K562 (cell line): ENCODE results near the gene NBEA. TPM values are rescaled to one million over a fixed set of nuclear protein-coding genes. Genes with fewer than 3 reads are reported as not detected.
A peak's percentile ranks its signal among the peaks of the same experiment; 100 is the strongest.

Experiments
- ATAC-seq: fragments of 200-7000 bp; cut with Tn5 transposase; 3 replicates; pipeline ENCODE4 v1.9.1; 2020; ENCODE audit warnings: moderate library complexity
- BruUV-seq: library from RNA; stranded (reverse); fragments of 400-500 nt; replicated peaks from 2 replicates; lab custom pipeline; 2021; lab: Mats Ljungman, UMichigan
- CTCF ChIA-PET: fragments of 300-600 bp; formaldehyde crosslinking; extraction: SDS; loops from one replicate; lab custom pipeline; 2021; ENCODE audit warnings: low intra/inter-chr PET ratio; lab: Yijun Ruan, JAX
- POLR2A ChIA-PET: fragments of 300-600, 350-650 bp; sonication (Branson Sonifier 250); formaldehyde crosslinking; extraction: SDS; loops from one replicate; lab custom pipeline; 2021; ENCODE audit warnings: antibody characterized with exemption, inconsistent platforms; lab: Yijun Ruan, JAX
- DNase-seq, 4 experiments: peaks; one replicate each; pipeline versions ENCODE4 v3.0.0 to v3.0.0-alpha.2; 2011 to 2018; ENCODE audit warnings: low spot score in 3 of 4, mixed read lengths in 3 of 4; ENCODE audit errors: extremely low read depth in 1 of 4
- FAIRE-seq: peaks from 2 replicates; lab custom pipeline; 2011; peaks lifted over from hg19 to GRCh38; lab: Jason Lieb, UNC
- H2AFZ ChIP-seq: 2 replicates; pipeline ENCODE4 v1.6.0; 2011; ENCODE audit warnings: low read depth, low read length, control low read depth, inconsistent platforms
- H3K27ac ChIP-seq: fragments of 200-600 bp; 3 replicates; pipeline ENCODE4 v1.8.0; 2011; ENCODE audit warnings: low read depth, mild to moderate bottlenecking, control low read depth, inconsistent platforms, low read length, moderate library complexity, mixed read lengths; ENCODE audit errors: extremely low read depth
- H3K27me3 ChIP-seq, 2 experiments: fragments of 300-600 bp in 1 of 2; 2 replicates in 1 of 2; 3 replicates in 1 of 2; pipeline versions ENCODE4 v1.6.0 to v1.8.0; 2011; ENCODE audit warnings: inconsistent platforms in 2 of 2, low read length in 2 of 2, mild to moderate bottlenecking in 1 of 2, mixed read lengths in 1 of 2, moderate library complexity in 1 of 2; ENCODE audit not compliant: control insufficient read depth in 2 of 2, insufficient read depth in 2 of 2
- H3K36me3 ChIP-seq: fragments of 300-600 bp; 3 replicates; pipeline ENCODE4 v1.8.0; 2011; ENCODE audit warnings: mild to moderate bottlenecking, low read length, inconsistent platforms; ENCODE audit not compliant: control insufficient read depth, insufficient read depth
- H3K4me1 ChIP-seq, 2 experiments: fragments of 200-600 bp in 1 of 2; replicated peaks in 1 of 2; 2 replicates in 1 of 2; 3 replicates in 1 of 2; pipeline versions ENCODE4 v1.5.1 to v1.8.0; 2011; ENCODE audit warnings: inconsistent platforms in 2 of 2, low read length in 2 of 2, mild to moderate bottlenecking in 1 of 2, mixed read lengths in 1 of 2, moderate library complexity in 1 of 2; ENCODE audit not compliant: control insufficient read depth in 2 of 2, insufficient read depth in 2 of 2
- H3K4me2 ChIP-seq: 2 replicates; pipeline ENCODE4 v1.6.1; 2011; ENCODE audit warnings: low read length, control low read depth, inconsistent platforms, mixed read lengths; ENCODE audit not compliant: insufficient read depth
- H3K4me3 ChIP-seq: fragments of 200-600 bp; sonication (generic), shearing (Covaris generic); 2 replicates; pipeline ENCODE4 v1.5.1; 2016; ENCODE audit warnings: control low read depth, inconsistent platforms
- H3K79me2 ChIP-seq: fragments of 200-600 bp; 3 replicates; pipeline ENCODE4 v1.8.0; 2011; ENCODE audit warnings: low read length, inconsistent platforms; ENCODE audit not compliant: control insufficient read depth, insufficient read depth
- H3K9ac ChIP-seq, 2 experiments: 2 replicates each; pipeline versions ENCODE4 v1.6.0 to v1.6.1; 2011; ENCODE audit warnings: low read depth in 2 of 2, low read length in 2 of 2, control low read depth in 1 of 2, inconsistent platforms in 1 of 2, mild to moderate bottlenecking in 1 of 2, mixed read lengths in 1 of 2; ENCODE audit not compliant: insufficient read depth in 1 of 2
- H3K9me1 ChIP-seq: one replicate; pipeline ENCODE4 v1.6.0; 2011; ENCODE audit warnings: inconsistent platforms, mild to moderate bottlenecking, low read length, moderate library complexity; ENCODE audit not compliant: control insufficient read depth, insufficient read depth
- H3K9me3 ChIP-seq: replicated peaks from 2 replicates; pipeline ENCODE4 v1.5.1; 2011; ENCODE audit warnings: low read depth, low read length, inconsistent platforms; ENCODE audit not compliant: control insufficient read depth, insufficient read depth
- H4K20me1 ChIP-seq: replicated peaks from 2 replicates; pipeline ENCODE4 v1.6.1; 2011; ENCODE audit warnings: low read length, inconsistent platforms, mixed read lengths; ENCODE audit not compliant: control insufficient read depth, insufficient read depth
- CEBPG ChIP-seq, 3 experiments: fragments of 200-800 bp in 1 of 3; sonication (Bioruptor generic) in 1 of 3; sonication (generic) in 1 of 3; formaldehyde crosslinking in 1 of 3; IDR thresholded peaks in 2 of 3; conservative IDR thresholded peaks in 1 of 3; 2 replicates each; pipeline versions ENCODE4 v1.6.1 to v1.8.0; 2016 to 2022; ENCODE audit warnings: missing compliant biosample characterization in 2 of 3, missing genetic modification characterization in 2 of 3, mild to moderate bottlenecking in 1 of 3, missing genetic modification reagents in 1 of 3
- LCOR ChIP-seq: sonication (generic); formaldehyde crosslinking; IDR thresholded peaks from 2 replicates; pipeline ENCODE4 v1.8.0; 2022; ENCODE audit warnings: mild to moderate bottlenecking, missing genetic modification reagents
- NFRKB ChIP-seq: fragments of 450-650 bp; IDR thresholded peaks from 2 replicates; pipeline ENCODE4 v1.6.1; 2016; ENCODE audit warnings: low read depth
- STAT5B ChIP-seq: fragments of 250-450 bp; sonication (Bioruptor Pico); IDR thresholded peaks from 2 replicates; pipeline ENCODE4 v1.8.0; 2021; ENCODE audit warnings: mild to moderate bottlenecking, inconsistent platforms
- TCF7L2 ChIP-seq: fragments of 150-350 bp; IDR thresholded peaks from 2 replicates; pipeline ENCODE4 v1.6.1; 2016; ENCODE audit warnings: low read depth, mild to moderate bottlenecking, low read length, moderate library complexity
- XRCC3 ChIP-seq: fragments of 450-650 bp; IDR thresholded peaks from 2 replicates; pipeline ENCODE4 v1.6.1; 2017; ENCODE audit warnings: mild to moderate bottlenecking, moderate library complexity
- ZKSCAN3 ChIP-seq: fragments of 250-450 bp; sonication (Bioruptor Pico); IDR thresholded peaks from 2 replicates; pipeline ENCODE4 v1.4.0; 2020
- WGBS: fragments of 100-300 bp; shearing (Covaris generic); methylation state at CpG from one replicate; pipeline ENCODE4 v1.1.6; 2016; ENCODE audit warnings: low coverage, mixed read lengths; ENCODE audit not compliant: insufficient coverage; ENCODE audit errors: missing lambda C conversion rate; 5-methylcytosine and 5-hydroxymethylcytosine counted together
- in situ Hi-C: fragments of 300-500 bp; cut with MboI; formaldehyde crosslinking; loops from 4 replicates; pipeline ENCODE4 v1.15.0; 2018; ENCODE audit warnings: inconsistent platforms, mixed read lengths
- intact Hi-C: fragments of 100-400 bp; cut with micrococcal nuclease; formaldehyde crosslinking; loops from 2 replicates; pipeline ENCODE4 v1.14.2; 2022
- polyA plus RNA-seq, 8 experiments: library from polyadenylated mRNA; depleted of rRNA in 4 of 8; stranded (reverse) in 5 of 8; unstranded in 3 of 8; fragments of >200 nt; fragmentation: Nextera tagmentation in 2 of 8; fragmentation: Illumina TruSeq in 1 of 8; extraction: Ambion mirVana in 2 of 8; extraction: Trizol in 1 of 8; gene quantifications; 2 replicates each; pipeline versions ENCODE4 v1.2.1 to v1.2.3, GENCODE V29; 2011 to 2014; ENCODE audit warnings: inconsistent platforms in 1 of 8, missing spikeins in 1 of 8
- total RNA-seq, 7 experiments: library from RNA; depleted of rRNA in 6 of 7; stranded (reverse); fragments of >200 nt in 6 of 7; fragmentation: Illumina TruSeq in 2 of 7; extraction: Trizol in 2 of 7; gene quantifications; 2 replicates each; pipeline versions ENCODE4 v1.2.1 to v1.2.3, GENCODE V29; 2011 to 2021; ENCODE audit warnings: low replicate concordance in 1 of 7
- TF ChIP-seq, protein P1 (sequence below), 2 experiments: fragments of 450-650 bp in 1 of 2; IDR thresholded peaks; 2 replicates each; pipeline ENCODE4 v1.6.1; 2011 to 2017; ENCODE audit warnings: low read depth in 2 of 2, antibody characterized with exemption in 1 of 2, borderline replicate concordance in 1 of 2, low read length in 1 of 2, mild to moderate bottlenecking in 1 of 2, mixed read lengths in 1 of 2; ENCODE audit not compliant: control insufficient read depth in 1 of 2

Gene NBEA
- total and polyA plus RNA-seq, 9 of the 15 experiments (the other 6 are each of a cell fraction or from before 2014, with no cell fraction given) = 0.03 to 0.94 (median 0.05) TPM; not detected in 2

GRCh38 chr13:35342440-35342839 lies 400.4 kb downstream of the NBEA start:
- H3K36me3 ChIP-seq = no peaks in the 10 kb centered on the region
- H3K9me3 ChIP-seq = no peaks in the 10 kb centered on the region
- in situ Hi-C loops (no loop called here), intact Hi-C loops (no loop called here)
- H4K20me1 ChIP-seq = no peaks in the 10 kb centered on the region
- H3K27me3 ChIP-seq = no peaks in the 10 kb centered on the region
- TF ChIP-seq ZKSCAN3 (CRISPR knock-in tag) = no peak
- no peak for TF ChIP-seq CEBPG (CRISPR knock-in tag; IDR thresholded peaks at IDR 0.05)
- TF ChIP-seq CEBPG (tag; conservative IDR thresholded peaks at IDR 0.05 in 1 of 2, IDR thresholded peaks at IDR 0.05 in 1 of 2) = peak in 1 of 2 experiments; percentile 32; a peak in 1 of 4 replicates
- TF ChIP-seq TCF7L2 = no peak
- no peak for TF ChIP-seq STAT5B (CRISPR knock-in tag)
- H3K9ac ChIP-seq = no peak overlapping the region
- H3K79me2 ChIP-seq = no peaks in the 10 kb centered on the region
- DNase-seq (no peak), ATAC-seq (no peak), FAIRE-seq (no peak)
- no peaks in the 10 kb centered on the region for H3K9me1 ChIP-seq
- ChIA-PET POLR2A (no interaction called here), CTCF (no interaction called here)
- WGBS = 0% methylated on average over 1 of the region's 1 CpG
- H2AFZ ChIP-seq = no peak overlapping the region
- BruUV-seq = no TSS peak
- H3K4me1 ChIP-seq = no peaks in the 10 kb centered on the region
- no peak overlapping the region for H3K4me2 ChIP-seq
- no peak overlapping the region for H3K4me3 ChIP-seq
- H3K27ac ChIP-seq = no peak overlapping the region

DNA sequence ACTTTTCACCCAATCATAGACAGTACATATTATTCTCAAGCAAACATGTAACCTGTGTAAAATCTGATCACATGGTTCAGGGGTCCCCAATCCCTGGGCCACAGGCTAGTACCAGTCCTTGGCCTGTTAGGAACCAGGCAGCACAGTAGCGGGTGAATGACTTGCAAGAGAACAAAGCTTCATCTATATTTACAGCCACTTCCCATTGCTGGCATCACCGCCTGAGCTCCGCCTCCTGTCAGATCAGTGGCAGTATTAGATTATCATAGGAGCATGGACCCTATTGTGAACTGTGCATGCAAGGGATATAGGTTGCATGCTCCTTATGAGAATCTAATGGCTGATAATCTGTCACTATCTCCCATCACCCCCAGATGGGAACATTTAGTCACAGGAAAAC lies 401.3 kb downstream of the NBEA start:
- Histone ChIP-seq H3K36me3 (no peaks in the 10 kb centered on the region), H2AFZ (no peak overlapping the region), H4K20me1 (no peaks in the 10 kb centered on the region), H3K9me3 (no peaks in the 10 kb centered on the region), H3K27me3 (no peaks in the 10 kb centered on the region), H3K27ac (no peak overlapping the region), H3K9me1 (no peaks in the 10 kb centered on the region), H3K4me3 (no peak overlapping the region), H3K4me1 (no peaks in the 10 kb centered on the region), H3K9ac (no peak overlapping the region), H3K79me2 (no peaks in the 10 kb centered on the region), H3K4me2 (no peak overlapping the region)
- CTCF ChIA-PET = no interaction called here
- DNase-seq (no peak), FAIRE-seq (no peak), ATAC-seq (no peak)
- BruUV-seq = no TSS peak
- in situ Hi-C loops (no loop called here), intact Hi-C loops (no loop called here)
- POLR2A ChIA-PET = no interaction called here
- WGBS = 0% methylated on average over 3 of the region's 3 CpGs
- TF ChIP-seq, protein P1, sequence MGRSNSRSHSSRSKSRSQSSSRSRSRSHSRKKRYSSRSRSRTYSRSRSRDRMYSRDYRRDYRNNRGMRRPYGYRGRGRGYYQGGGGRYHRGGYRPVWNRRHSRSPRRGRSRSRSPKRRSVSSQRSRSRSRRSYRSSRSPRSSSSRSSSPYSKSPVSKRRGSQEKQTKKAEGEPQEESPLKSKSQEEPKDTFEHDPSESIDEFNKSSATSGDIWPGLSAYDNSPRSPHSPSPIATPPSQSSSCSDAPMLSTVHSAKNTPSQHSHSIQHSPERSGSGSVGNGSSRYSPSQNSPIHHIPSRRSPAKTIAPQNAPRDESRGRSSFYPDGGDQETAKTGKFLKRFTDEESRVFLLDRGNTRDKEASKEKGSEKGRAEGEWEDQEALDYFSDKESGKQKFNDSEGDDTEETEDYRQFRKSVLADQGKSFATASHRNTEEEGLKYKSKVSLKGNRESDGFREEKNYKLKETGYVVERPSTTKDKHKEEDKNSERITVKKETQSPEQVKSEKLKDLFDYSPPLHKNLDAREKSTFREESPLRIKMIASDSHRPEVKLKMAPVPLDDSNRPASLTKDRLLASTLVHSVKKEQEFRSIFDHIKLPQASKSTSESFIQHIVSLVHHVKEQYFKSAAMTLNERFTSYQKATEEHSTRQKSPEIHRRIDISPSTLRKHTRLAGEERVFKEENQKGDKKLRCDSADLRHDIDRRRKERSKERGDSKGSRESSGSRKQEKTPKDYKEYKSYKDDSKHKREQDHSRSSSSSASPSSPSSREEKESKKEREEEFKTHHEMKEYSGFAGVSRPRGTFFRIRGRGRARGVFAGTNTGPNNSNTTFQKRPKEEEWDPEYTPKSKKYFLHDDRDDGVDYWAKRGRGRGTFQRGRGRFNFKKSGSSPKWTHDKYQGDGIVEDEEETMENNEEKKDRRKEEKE (IDR thresholded peaks at IDR 0.05; ENCODE audit: borderline replicate concordance in 1 of 2, control insufficient read depth in 1 of 2, low read depth in 2 of 2, low read length in 1 of 2) = no peak
- TF ChIP-seq XRCC3 = no peak
- TF ChIP-seq NFRKB = no peak
- no peak for TF ChIP-seq LCOR (CRISPR knock-in tag)
